Vagina (tissue), 2 donors: Measurements from ENCODE around the gene PCDHGC4. TPM values are rescaled to one million over a fixed set of nuclear protein-coding genes. Genes with fewer than 3 reads are reported as not detected.

ENCODE experiments used
- DNase-seq, 2 donors: peaks; one replicate each; pipeline ENCODE4 v3.0.0-alpha.2; 2017; ENCODE audit errors: extremely low spot score in 2 of 2
- H3K27ac ChIP-seq: fragments of 200-600 bp; sonication (generic); one replicate; pipeline ENCODE4 v1.5.1; 2019
- H3K27me3 ChIP-seq: fragments of 200-600 bp; sonication (generic); one replicate; pipeline ENCODE4 v1.5.1; 2019
- H3K36me3 ChIP-seq, 2 donors: fragments of 200-600 bp; sonication (generic); one replicate each; pipeline ENCODE4 v1.5.1; 2017 to 2019
- H3K4me1 ChIP-seq: fragments of 200-600 bp; sonication (generic); one replicate; pipeline ENCODE4 v1.5.1; 2019
- H3K4me3 ChIP-seq, 2 donors: fragments of 200-600 bp; sonication (generic); 1 replicate in 1 of 2; 2 replicates in 1 of 2; pipeline ENCODE4 v1.5.1; 2016 to 2019
- H3K9me3 ChIP-seq: fragments of 200-600 bp; sonication (generic); one replicate; pipeline ENCODE4 v1.5.1; 2019
- CTCF ChIP-seq, 3 experiments: fragments of 450-650 bp in 2 of 3; fragments of 200-600 bp in 1 of 3; sonication (generic) in 1 of 3; IDR thresholded peaks; one replicate each; pipeline ENCODE4 v1.5.1; 2017 to 2019; ENCODE audit warnings: antibody characterized with exemption in 3 of 3, mild to moderate bottlenecking in 2 of 3, moderate library complexity in 2 of 3
- POLR2A ChIP-seq, 2 donors: fragments of 450-650 bp; IDR thresholded peaks; one replicate each; pipeline ENCODE4 v1.6.1; 2017; ENCODE audit warnings: antibody characterized with exemption in 2 of 2, mild to moderate bottlenecking in 2 of 2, moderate library complexity in 2 of 2
- POLR2AphosphoS5 ChIP-seq, 2 donors: sonication (generic); formaldehyde crosslinking; IDR thresholded peaks; one replicate each; pipeline ENCODE4 v1.9.0; 2017; ENCODE audit warnings: antibody characterized with exemption in 2 of 2, mild to moderate bottlenecking in 2 of 2, low read depth in 1 of 2; ENCODE audit not compliant: insufficient read depth in 1 of 2
- intact Hi-C: fragments of 100-400 bp; cut with DNase I; formaldehyde crosslinking; loops from one replicate; pipeline ENCODE4 v1.15.1; 2023
- total RNA-seq: library from RNA; depleted of rRNA; stranded (reverse); fragments of >200 nt; gene quantifications from one replicate; pipeline ENCODE4 v1.2.3, GENCODE V29; 2016

The PCDHGC4 gene
- total RNA-seq: 4.9 TPM

DNA sequence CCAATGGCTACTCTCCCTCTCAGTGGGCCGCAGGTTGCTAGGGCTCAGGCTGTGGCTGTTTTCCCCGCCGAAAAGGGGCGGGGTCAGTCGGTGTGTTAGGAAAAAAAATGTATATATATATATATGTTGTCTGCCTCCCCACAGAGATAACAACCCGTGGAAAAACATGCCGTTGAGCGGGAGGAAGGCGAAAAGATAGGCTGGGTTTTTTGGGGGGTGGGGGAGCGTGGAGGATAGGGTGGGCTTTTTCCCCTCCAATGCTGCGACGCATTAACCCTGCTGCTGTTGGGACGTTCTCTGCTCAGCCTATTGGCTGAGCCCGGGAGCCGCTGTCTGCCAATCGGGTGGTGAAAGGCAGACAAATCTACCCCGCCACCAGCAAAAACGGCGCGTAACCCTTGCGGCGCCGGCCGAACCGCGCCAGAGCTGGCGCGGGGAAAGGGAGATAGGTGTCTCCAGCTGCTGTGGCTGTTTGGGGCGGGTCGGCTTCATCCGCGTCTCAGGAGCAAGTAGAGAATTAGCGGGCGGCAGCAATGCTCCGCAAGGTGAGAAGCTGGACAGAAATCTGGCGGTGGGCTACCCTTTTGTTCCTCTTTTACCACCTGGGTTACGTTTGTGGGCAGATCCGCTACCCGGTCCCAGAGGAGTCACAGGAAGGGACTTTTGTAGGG lies at the start of gene PCDHGC4:
PCDHGC4 (plus strand) TSS at position 390 of the 671 bp plus-strand sequence; CDS start at position 534, 144 bp downstream.
- Histone ChIP-seq H3K27ac (peak within 1 kb of the TSS; percentile 63), H3K4me1 (peaks cover 79% of the 10 kb centered on the region), H3K36me3 (peaks cover 0 to 12% of the 10 kb centered on the region in 2 donors), H3K27me3 (no peaks in the 10 kb centered on the region), H3K4me3 (peak within 1 kb of the TSS; percentile 43 to 45), H3K9me3 (no peaks in the 10 kb centered on the region)
- intact Hi-C loops: no loop called here
- TF ChIP-seq POLR2AphosphoS5 (IDR thresholded peaks at IDR 0.05; ENCODE audit: insufficient read depth in 1 of 2, low read depth in 1 of 2) (peak in 1 of 2 donors; percentile 16), POLR2A (IDR thresholded peaks at IDR 0.05) (no peak)
- DNase-seq: no peak

- Histone ChIP-seq H3K4me1 (no peaks in the 10 kb centered on the region), H3K27ac (no peak overlapping the region), H3K9me3 (peaks cover 59% of the 10 kb centered on the region), H3K4me3 (no peak overlapping the region), H3K36me3 (peaks cover 0 to 13% of the 10 kb centered on the region in 2 donors), H3K27me3 (no peaks in the 10 kb centered on the region)
- TF ChIP-seq POLR2A (IDR thresholded peaks at IDR 0.05) (no peak), POLR2AphosphoS5 (IDR thresholded peaks at IDR 0.05; ENCODE audit: insufficient read depth in 1 of 2, low read depth in 1 of 2) (no peak), CTCF (IDR thresholded peaks at IDR 0.05) (no peak)
- intact Hi-C loops: no loop called here
- DNase-seq: no peak
These were observed 47.6 kb upstream of the PCDHGC4 start for GRCh38 chr5:141437221-141437620.

DNA sequence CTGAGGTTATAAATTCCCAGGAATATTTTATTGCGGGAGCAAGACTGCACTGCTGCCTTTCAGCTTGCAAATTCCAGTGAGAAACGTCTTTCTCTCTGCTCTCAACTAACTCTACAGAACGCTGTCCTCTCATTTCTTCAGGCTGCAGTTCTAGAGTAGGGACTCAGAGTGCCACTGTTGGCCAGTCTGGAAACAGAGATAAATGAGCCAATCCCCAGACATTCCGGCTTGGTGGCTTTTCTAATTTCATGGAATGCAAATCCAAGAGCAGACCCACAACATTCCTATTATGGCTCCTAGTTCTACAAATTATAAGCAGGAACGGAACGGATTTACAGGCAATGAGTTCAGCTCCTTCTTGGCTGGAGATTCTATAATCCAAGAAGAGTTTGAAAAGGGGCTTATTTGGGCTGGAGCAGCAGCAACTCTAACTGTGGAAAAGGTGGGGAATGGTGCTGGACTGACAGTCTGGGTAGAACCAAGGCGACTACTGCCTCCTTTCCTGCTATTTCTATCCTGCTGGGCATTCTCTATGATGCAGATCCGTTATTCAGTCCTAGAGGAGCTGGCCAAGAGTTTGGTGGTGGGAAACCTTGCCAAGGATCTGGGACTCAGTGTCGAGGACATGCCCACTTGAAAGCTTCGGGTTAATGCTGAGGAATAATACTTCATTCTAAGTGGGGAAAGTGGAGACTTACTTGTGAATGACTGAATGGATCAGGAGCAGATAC lies 45.3 kb upstream of the PCDHGC4 start:
- no peak overlapping the region for H3K27ac ChIP-seq
- TF ChIP-seq POLR2AphosphoS5 (IDR thresholded peaks at IDR 0.05; ENCODE audit: insufficient read depth in 1 of 2, low read depth in 1 of 2): no peak
- no peak for TF ChIP-seq CTCF (IDR thresholded peaks at IDR 0.05)
- TF ChIP-seq POLR2A (IDR thresholded peaks at IDR 0.05): no peak
- H3K9me3 ChIP-seq: peaks cover 53% of the 10 kb centered on the region
- no peaks in the 10 kb centered on the region for H3K4me1 ChIP-seq
- intact Hi-C loops: no loop called here
- no peaks in the 10 kb centered on the region for H3K27me3 ChIP-seq
- H3K4me3 ChIP-seq: no peak overlapping the region
- DNase-seq: no peak
- peaks cover 0 to 17% of the 10 kb centered on the region in 2 donors for H3K36me3 ChIP-seq

DNA sequence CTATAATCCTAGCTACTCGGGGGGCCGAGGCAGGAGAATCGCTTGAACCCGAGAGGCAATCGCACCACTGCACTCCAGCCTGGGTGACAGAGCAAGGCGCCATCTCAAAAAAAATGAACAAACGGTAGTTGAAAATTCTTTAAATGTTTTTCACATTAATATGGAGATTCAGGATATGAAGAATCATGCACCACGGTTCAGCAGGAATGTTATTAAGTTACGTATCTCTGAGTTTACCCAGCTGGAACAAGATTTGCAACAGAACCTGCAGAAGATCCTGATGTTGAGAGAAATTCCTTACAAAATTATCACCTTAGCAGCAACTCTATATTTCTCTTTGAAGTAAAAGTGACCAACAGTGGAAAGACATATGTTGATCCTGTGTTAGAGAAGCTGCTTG lies 44.5 kb upstream of the PCDHGC4 start:
- peaks cover 52% of the 10 kb centered on the region for H3K9me3 ChIP-seq

More for the DNA sequence above, 44.5 kb upstream of the PCDHGC4 start:
- H3K27me3 ChIP-seq: no peaks in the 10 kb centered on the region
- TF ChIP-seq CTCF (IDR thresholded peaks at IDR 0.05) (no peak), POLR2A (IDR thresholded peaks at IDR 0.05) (no peak), POLR2AphosphoS5 (IDR thresholded peaks at IDR 0.05; ENCODE audit: insufficient read depth in 1 of 2, low read depth in 1 of 2) (no peak)
- H3K4me1 ChIP-seq: no peaks in the 10 kb centered on the region
- H3K27ac ChIP-seq: no peak overlapping the region
- H3K4me3 ChIP-seq: no peak overlapping the region
- intact Hi-C loops: no loop called here
- peaks cover 0 to 12% of the 10 kb centered on the region in 2 donors for H3K36me3 ChIP-seq
- DNase-seq: no peak
